HCT116 (cell line): ENCODE results near the gene CPSF4L. TPM values are rescaled to one million over a fixed set of nuclear protein-coding genes. Genes with fewer than 3 reads are reported as not detected.

ENCODE experiments used
- ATAC-seq: fragments of 200-7000 bp; cut with Tn5 transposase; 2 replicates; pipeline ENCODE4 v1.9.1; 2020; ENCODE audit warnings: mild to moderate bottlenecking, moderate library complexity
- BruUV-seq: library from RNA; stranded (reverse); fragments of 400-500 nt; replicated peaks from 2 replicates; lab custom pipeline; 2021; lab: Mats Ljungman, UMichigan
- CTCF ChIA-PET: fragments of 300-600 bp; sonication (Branson Sonifier 250); formaldehyde crosslinking; loops from one replicate; lab custom pipeline; 2021; ENCODE audit warnings: antibody characterized with exemption; lab: Charles Lee
- POLR2A ChIA-PET: fragments of 300-600, 350-600 bp; sonication (Branson Sonifier 250); formaldehyde crosslinking; loops from one replicate; lab custom pipeline; 2021; ENCODE audit warnings: antibody characterized with exemption; lab: Charles Lee
- RAD21 ChIA-PET, 2 experiments: fragments of 300-600 bp; sonication (Branson Sonifier 250); formaldehyde crosslinking; loops; one replicate each; lab custom pipeline; 2023; ENCODE audit warnings: low total read pairs in 2 of 2; ENCODE audit not compliant: uncharacterized antibody in 2 of 2, unreplicated experiment in 2 of 2, low non-redundant PET in 1 of 2; lab: Charles Lee
- DNase-seq: peaks from one replicate; pipeline ENCODE4 v3.0.0-alpha.2; 2010; ENCODE audit warnings: low read depth, low spot score
- H2AFZ ChIP-seq: fragments of 200-600 bp; shearing (Covaris generic), sonication (generic); 2 replicates; pipeline ENCODE4 v1.6.1; 2017; ENCODE audit warnings: low read depth, mixed run types, mixed read lengths, antibody characterized with exemption, low read length; ENCODE audit not compliant: poor library complexity, severe bottlenecking
- H3K27ac ChIP-seq: 2 replicates; pipeline ENCODE4 v1.5.1; 2012; ENCODE audit warnings: low read depth, low read length
- H3K27me3 ChIP-seq: fragments of 200-600 bp; sonication (generic); 2 replicates; pipeline ENCODE4 v1.6.1; 2016; ENCODE audit warnings: mixed run types, low read length, mixed read lengths; ENCODE audit not compliant: insufficient read depth
- H3K36me3 ChIP-seq, 2 experiments: fragments of 200-500 bp in 1 of 2; fragments of 200-600 bp in 1 of 2; sonication (Bioruptor generic) in 1 of 2; sonication (generic) in 1 of 2; 2 replicates each; pipeline versions ENCODE4 v1.5.1 to v1.6.1; 2014 to 2016; ENCODE audit warnings: low read length in 2 of 2, inconsistent platforms in 1 of 2, mixed read lengths in 1 of 2, mixed run types in 1 of 2; ENCODE audit not compliant: insufficient read depth in 2 of 2, control insufficient read depth in 1 of 2
- H3K4me1 ChIP-seq, 2 experiments: fragments of 200-600 bp in 1 of 2; sonication (generic) in 1 of 2; 2 replicates each; pipeline versions ENCODE4 v1.5.1 to v1.6.1; 2012 to 2017; ENCODE audit warnings: low read length in 2 of 2, inconsistent platforms in 1 of 2, mild to moderate bottlenecking in 1 of 2, mixed read lengths in 1 of 2, mixed run types in 1 of 2, moderate library complexity in 1 of 2; ENCODE audit not compliant: insufficient read depth in 2 of 2, control insufficient read depth in 1 of 2
- H3K4me2 ChIP-seq: fragments of 200-600 bp; sonication (generic); 2 replicates; pipeline ENCODE4 v1.6.1; 2017; ENCODE audit warnings: mixed run types, low read length, mixed read lengths
- H3K4me3 ChIP-seq, 2 experiments: fragments of 200-600 bp in 1 of 2; sonication (generic) in 1 of 2; replicated peaks in 1 of 2; 2 replicates each; pipeline ENCODE4 v1.5.1; 2011 to 2016; ENCODE audit warnings: low read length in 2 of 2, control low read depth in 1 of 2, low read depth in 1 of 2, mild to moderate bottlenecking in 1 of 2, mixed read lengths in 1 of 2, mixed run types in 1 of 2
- H3K79me2 ChIP-seq: fragments of 200-600 bp; sonication (generic); 2 replicates; pipeline ENCODE4 v1.6.1; 2017; ENCODE audit warnings: mild to moderate bottlenecking, mixed run types, low read length, moderate library complexity, mixed read lengths; ENCODE audit not compliant: insufficient read depth
- H3K9ac ChIP-seq: fragments of 200-600 bp; sonication (generic); 2 replicates; pipeline ENCODE4 v1.6.1; 2016; ENCODE audit warnings: low read length, mixed read lengths
- H3K9me2 ChIP-seq: fragments of 200-600 bp; sonication (generic), shearing (Covaris generic); 2 replicates; pipeline ENCODE4 v1.6.1; 2017; ENCODE audit warnings: mixed run types, mild to moderate bottlenecking, moderate library complexity; ENCODE audit not compliant: insufficient read depth
- H3K9me3 ChIP-seq, 2 experiments: fragments of 200-500 bp in 1 of 2; fragments of 200-600 bp in 1 of 2; sonication (Bioruptor generic) in 1 of 2; sonication (generic) in 1 of 2; 2 replicates each; pipeline ENCODE4 v1.6.1; 2014 to 2017; ENCODE audit warnings: low read length in 2 of 2, mixed read lengths in 2 of 2, inconsistent platforms in 1 of 2, low read depth in 1 of 2, mild to moderate bottlenecking in 1 of 2, mixed run types in 1 of 2, moderate library complexity in 1 of 2; ENCODE audit not compliant: control insufficient read depth in 1 of 2, insufficient read depth in 1 of 2
- H4K20me1 ChIP-seq: fragments of 200-600 bp; sonication (generic), shearing (Covaris generic); 2 replicates; pipeline ENCODE4 v1.6.1; 2017; ENCODE audit warnings: mixed run types, mild to moderate bottlenecking, moderate library complexity; ENCODE audit not compliant: insufficient read depth
- ATF3 ChIP-seq: IDR thresholded peaks from 2 replicates; pipeline ENCODE4 v1.6.1; 2012
- CBX3 ChIP-seq: IDR thresholded peaks from 2 replicates; pipeline ENCODE4 v1.6.1; 2012; ENCODE audit warnings: low read depth
- CTCF ChIP-seq, 3 experiments: fragments of 200-600 bp in 1 of 3; sonication (generic) in 1 of 3; IDR thresholded peaks in 2 of 3; conservative IDR thresholded peaks in 1 of 3; 2 replicates each; pipeline ENCODE4 v1.5.1; 2012 to 2017; ENCODE audit warnings: low read depth in 2 of 3, low read length in 2 of 3, antibody characterized with exemption in 1 of 3, borderline replicate concordance in 1 of 3, control low read depth in 1 of 3, mild to moderate bottlenecking in 1 of 3, mixed read lengths in 1 of 3, mixed run types in 1 of 3, moderate library complexity in 1 of 3; ENCODE audit not compliant: insufficient read depth in 1 of 3
- EGR1 ChIP-seq: IDR thresholded peaks from 2 replicates; pipeline ENCODE4 v1.6.1; 2012; ENCODE audit warnings: low read depth
- ELF1 ChIP-seq: IDR thresholded peaks from 2 replicates; pipeline ENCODE4 v1.6.1; 2012; ENCODE audit warnings: low read depth, borderline replicate concordance
- EZH2 ChIP-seq: fragments of 200-600 bp; sonication (generic); IDR thresholded peaks from 2 replicates; pipeline ENCODE4 v1.6.1; 2017; ENCODE audit warnings: antibody characterized with exemption, mixed run types
- EZH2phosphoT487 ChIP-seq: fragments of 200-600 bp; IDR thresholded peaks from 2 replicates; pipeline ENCODE4 v1.6.1; 2018; ENCODE audit warnings: antibody characterized with exemption, borderline replicate concordance
- FOSL1 ChIP-seq: IDR thresholded peaks from 2 replicates; pipeline ENCODE4 v1.6.1; 2012; ENCODE audit warnings: low read depth
- MAX ChIP-seq: IDR thresholded peaks from 2 replicates; pipeline ENCODE4 v1.6.1; 2012
- SIN3A ChIP-seq: IDR thresholded peaks from 2 replicates; pipeline ENCODE4 v1.6.1; 2012; ENCODE audit warnings: low read depth
- SP1 ChIP-seq: IDR thresholded peaks from 2 replicates; pipeline ENCODE4 v1.6.1; 2012; ENCODE audit warnings: low read depth
- TCF7L2 ChIP-seq: IDR thresholded peaks from 2 replicates; pipeline ENCODE4 v1.7.0; 2011; ENCODE audit warnings: borderline replicate concordance, inconsistent platforms; ENCODE audit not compliant: insufficient read depth, insufficient read length; ENCODE audit errors: extremely low read depth
- YY1 ChIP-seq: IDR thresholded peaks from 2 replicates; pipeline ENCODE4 v1.6.1; 2011; ENCODE audit warnings: low read length, low read depth, moderate library complexity, mild to moderate bottlenecking; ENCODE audit not compliant: insufficient replicate concordance; ENCODE audit errors: extremely low read depth
- ZBTB33 ChIP-seq: IDR thresholded peaks from 2 replicates; pipeline ENCODE4 v1.6.1; 2011; ENCODE audit warnings: mild to moderate bottlenecking, low read length, moderate library complexity; ENCODE audit not compliant: insufficient replicate concordance; ENCODE audit errors: extremely low read depth
- ZFX ChIP-seq: fragments of 450-650 bp; IDR thresholded peaks from 2 replicates; pipeline ENCODE4 v1.6.1; 2017
- intact Hi-C: fragments of 100-400 bp; cut with micrococcal nuclease; formaldehyde crosslinking; loops from 2 replicates; pipeline ENCODE4 v1.10.0; 2022
- total RNA-seq: library from RNA; stranded (reverse); gene quantifications from one replicate; pipeline ENCODE4 v1.2.1, GENCODE V29; 2021; ENCODE audit not compliant: unreplicated experiment

Gene CPSF4L
- total RNA-seq, 1 experiment from 2014 or later = not detected

GRCh38 chr17:73297934-73298861 is 36.5 kb upstream of the CPSF4L start:
- Histone ChIP-seq H3K79me2 (peaks cover 86% of the 10 kb centered on the region), H3K9me2 (no peaks in the 10 kb centered on the region), H3K4me2 (no peak overlapping the region), H3K36me3 (no peaks in the 10 kb centered on the region), H2AFZ (no peak overlapping the region), H3K4me3 (no peak overlapping the region), H3K4me1 (peaks cover 47 to 63% of the 10 kb centered on the region in 2 experiments), H3K27ac (no peak overlapping the region), H3K9ac (no peak overlapping the region), H3K27me3 (no peaks in the 10 kb centered on the region), H4K20me1 (no peaks in the 10 kb centered on the region), H3K9me3 (no peaks in the 10 kb centered on the region)
- TF ChIP-seq TCF7L2 = no peak
- no peak for TF ChIP-seq CTCF (IDR thresholded peaks at IDR 0.05 in 2 of 3, conservative IDR thresholded peaks at IDR 0.05 in 1 of 3; ENCODE audit: borderline replicate concordance in 1 of 3, insufficient read depth in 1 of 3, low read depth in 2 of 3, low read length in 2 of 3)
- TF ChIP-seq EZH2phosphoT487 = no peak
- TF ChIP-seq ZFX = no peak
- no peak for TF ChIP-seq FOSL1
- no peak for TF ChIP-seq CBX3
- no peak for TF ChIP-seq MAX
- TF ChIP-seq ELF1 = no peak
- no peak for TF ChIP-seq SP1
- TF ChIP-seq EZH2 = no peak
- no peak for TF ChIP-seq SIN3A
- TF ChIP-seq YY1 = no peak
- no peak for TF ChIP-seq EGR1
- TF ChIP-seq ATF3 = no peak
- no peak for TF ChIP-seq ZBTB33
- intact Hi-C loops = no loop called here
- ATAC-seq (no peak), DNase-seq (no peak)
- CTCF ChIA-PET = interaction anchor here (0.8 to 1.2 kb wide), 2 partner anchors 11 to 13 kb away, joined by 3 read pairs; no protein-coding TSS in a partner anchor
- BruUV-seq = no TSS peak
- POLR2A ChIA-PET = interaction anchor here (2.0 to 3.4 kb wide), 2 partner anchors 10 to 13 kb away, joined by 8 to 15 read pairs; partner anchors contain the start of gene CDC42EP4
- RAD21 ChIA-PET = no interaction called here
